ENCODE data around the gene RASGRF2.

- no peak for TF ChIP-seq EZH2 (IDR thresholded peaks at IDR 0.05; ENCODE audit: insufficient read depth, poor library complexity, severe bottlenecking)
- TF ChIP-seq EZH2phosphoT487 (IDR thresholded peaks at IDR 0.05; ENCODE audit: insufficient read depth, low read depth) = no peak
These were observed 14.9 kb downstream of the RASGRF2 start for GRCh38 chr5:80975065-80975464.

All from GM23248 (cell line).